ENCODE data around the gene SNU13.
"Not testable (repeated sequence)": the region's sequence is repeated elsewhere in the genome, so short reads cannot be mapped to it uniquely, and the experiment has no call there.

Gene SNU13

DNA sequence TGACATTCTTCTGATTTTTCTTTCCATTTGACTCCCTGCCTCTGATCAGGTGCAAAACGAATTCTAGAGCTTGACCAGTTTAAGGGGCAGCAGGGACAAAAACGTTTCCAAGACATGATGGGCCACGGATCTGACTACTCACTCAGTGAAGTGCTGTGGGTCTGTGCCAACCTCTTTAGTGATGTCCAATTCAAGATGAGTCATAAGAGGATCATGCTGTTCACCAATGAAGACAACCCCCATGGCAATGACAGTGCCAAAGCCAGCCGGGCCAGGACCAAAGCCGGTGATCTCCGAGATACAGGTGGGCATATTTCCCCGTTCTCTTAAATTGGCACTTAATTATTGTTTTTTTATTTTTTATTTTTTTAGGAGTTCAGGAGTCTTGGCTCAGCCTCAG, 52.2 kb downstream of the SNU13 start:
- in situ Hi-C loops (cut with MboI; ENCODE audit: low sequenced_read_pairs, unreplicated experiment): no loop called here
- no peak for DNase-seq (ENCODE audit: low spot score)
- TF ChIP-seq, protein P1, sequence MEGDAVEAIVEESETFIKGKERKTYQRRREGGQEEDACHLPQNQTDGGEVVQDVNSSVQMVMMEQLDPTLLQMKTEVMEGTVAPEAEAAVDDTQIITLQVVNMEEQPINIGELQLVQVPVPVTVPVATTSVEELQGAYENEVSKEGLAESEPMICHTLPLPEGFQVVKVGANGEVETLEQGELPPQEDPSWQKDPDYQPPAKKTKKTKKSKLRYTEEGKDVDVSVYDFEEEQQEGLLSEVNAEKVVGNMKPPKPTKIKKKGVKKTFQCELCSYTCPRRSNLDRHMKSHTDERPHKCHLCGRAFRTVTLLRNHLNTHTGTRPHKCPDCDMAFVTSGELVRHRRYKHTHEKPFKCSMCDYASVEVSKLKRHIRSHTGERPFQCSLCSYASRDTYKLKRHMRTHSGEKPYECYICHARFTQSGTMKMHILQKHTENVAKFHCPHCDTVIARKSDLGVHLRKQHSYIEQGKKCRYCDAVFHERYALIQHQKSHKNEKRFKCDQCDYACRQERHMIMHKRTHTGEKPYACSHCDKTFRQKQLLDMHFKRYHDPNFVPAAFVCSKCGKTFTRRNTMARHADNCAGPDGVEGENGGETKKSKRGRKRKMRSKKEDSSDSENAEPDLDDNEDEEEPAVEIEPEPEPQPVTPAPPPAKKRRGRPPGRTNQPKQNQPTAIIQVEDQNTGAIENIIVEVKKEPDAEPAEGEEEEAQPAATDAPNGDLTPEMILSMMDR (IDR thresholded peaks at IDR 0.05; ENCODE audit: borderline replicate concordance, control extremely low read depth, extremely low read depth, insufficient read depth, missing control alignments): no peak

DNA sequence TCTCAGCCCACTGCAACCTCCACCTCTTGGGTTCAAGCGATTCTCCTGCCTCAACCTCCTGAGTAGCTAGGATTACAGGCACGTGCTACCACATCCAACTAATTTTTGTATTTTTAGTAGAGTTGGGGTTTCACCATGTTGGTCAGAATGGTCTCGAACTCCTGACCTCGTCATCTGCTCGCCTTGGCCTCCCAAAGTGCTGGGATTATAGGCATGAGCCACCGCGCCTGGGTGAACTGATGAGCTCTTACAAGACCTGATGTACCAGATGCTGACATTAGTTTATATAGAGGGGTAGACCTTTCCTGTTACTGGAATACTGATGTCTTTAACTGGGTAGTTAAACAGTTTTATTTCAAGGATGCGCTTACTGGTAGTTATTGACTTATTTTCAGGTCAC, 54.1 kb downstream of the SNU13 start:
- in situ Hi-C loops (cut with MboI; ENCODE audit: low sequenced_read_pairs, unreplicated experiment); DNase-seq (ENCODE audit: low spot score): not testable (repeated sequence)

DNA sequence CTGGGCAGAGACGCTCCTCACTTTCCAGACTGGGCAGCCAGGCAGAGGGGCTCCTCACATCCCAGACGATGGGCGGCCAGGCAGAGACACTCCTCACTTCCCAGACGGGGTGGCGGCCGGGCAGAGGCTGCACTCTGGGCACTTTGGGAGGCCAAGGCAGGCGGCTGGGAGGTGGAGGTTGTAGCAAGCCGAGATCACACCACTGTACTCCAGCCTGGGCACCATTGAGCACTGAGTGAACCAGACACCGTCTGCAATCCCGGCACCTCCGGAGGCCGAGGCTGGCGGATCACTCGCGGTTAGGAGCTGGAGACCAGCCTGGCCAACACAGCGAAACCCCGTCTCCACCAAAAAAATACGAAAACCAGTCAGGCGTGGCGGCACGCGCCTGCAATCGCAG, 57.1 kb downstream of the SNU13 start:
- in situ Hi-C loops (cut with MboI; ENCODE audit: low sequenced_read_pairs, unreplicated experiment); DNase-seq (ENCODE audit: low spot score): not testable (repeated sequence)

DNA sequence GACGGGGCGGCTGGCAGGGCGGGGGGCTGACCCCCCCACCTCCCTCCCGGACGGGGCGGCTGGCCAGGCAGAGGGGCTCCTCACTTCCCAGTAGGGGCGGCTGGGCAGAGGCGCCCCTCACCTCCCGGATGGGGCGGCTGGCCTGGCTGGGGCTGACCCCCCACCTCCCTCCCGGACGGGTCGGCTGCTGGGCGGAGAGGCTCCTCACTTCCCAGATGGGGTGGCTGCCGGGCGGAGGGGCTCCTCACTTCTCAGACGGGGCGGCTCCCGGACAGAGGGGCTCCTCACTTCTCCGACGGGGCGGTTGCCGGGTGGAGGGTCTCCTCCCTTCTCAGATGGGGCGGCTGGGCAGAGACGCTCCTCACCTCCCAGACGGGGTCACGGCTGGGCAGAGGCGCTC, 57.6 kb downstream of the SNU13 start:
- in situ Hi-C loops (cut with MboI; ENCODE audit: low sequenced_read_pairs, unreplicated experiment); DNase-seq (ENCODE audit: low spot score): not testable (repeated sequence)

DNA sequence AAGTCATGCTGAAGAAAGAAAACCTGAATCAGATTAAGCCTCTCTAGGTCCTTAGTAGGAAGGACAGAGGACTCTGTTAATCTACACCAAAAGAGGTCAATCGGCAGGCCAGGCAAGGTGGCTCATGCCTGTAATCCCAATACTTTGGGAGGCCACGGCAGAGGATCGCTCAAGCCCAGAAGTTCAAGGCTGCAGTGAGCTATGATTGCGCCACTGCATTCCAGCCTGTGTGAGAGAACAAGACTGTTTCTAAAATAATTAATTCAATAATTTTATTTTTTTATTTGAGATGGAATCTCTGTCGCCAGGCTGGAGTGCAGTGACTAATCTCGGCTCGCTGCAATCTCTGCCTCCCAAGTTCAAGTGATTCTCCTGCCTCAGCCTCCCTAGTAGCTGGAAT, 63.1 kb downstream of the SNU13 start:
- DNase-seq (ENCODE audit: low spot score): no peak
- in situ Hi-C loops (cut with MboI; ENCODE audit: low sequenced_read_pairs, unreplicated experiment): no loop called here
- TF ChIP-seq, protein P1 (IDR thresholded peaks at IDR 0.05; ENCODE audit: borderline replicate concordance, control extremely low read depth, extremely low read depth, insufficient read depth, missing control alignments): no peak
